SK-N-DZ (cell line): ENCODE results near the gene ARMC2.

Experiments
- DNase-seq: peaks from one replicate; pipeline ENCODE4 v3.0.0-alpha.2; 2015; ENCODE audit warnings: low spot score
- small RNA-seq, 2 experiments: library from RNA; depleted of rRNA; stranded (forward); fragments of <200 nt; gene quantifications; one replicate each; pipeline ENCODE3, GENCODE V24; 2014

The ARMC2 gene

GRCh38 chr6:109013656-109014305 lies 165.6 kb downstream of the ARMC2 start:
- DNase-seq: no peak

- DNase-seq: no peak
Measured at GRCh38 chr6:109014606-109015005, 166.4 kb downstream of the ARMC2 start.

- no peak for DNase-seq
Measured at GRCh38 chr6:109015176-109015575, 167.0 kb downstream of the ARMC2 start.

GRCh38 chr6:109019911-109020310 lies 171.7 kb downstream of the ARMC2 start:
- DNase-seq: no peak

- no peak for DNase-seq
Measured at GRCh38 chr6:109021870-109022269, 173.6 kb downstream of the ARMC2 start.

- DNase-seq: no peak
Measured at GRCh38 chr6:109023356-109023925, 175.2 kb downstream of the ARMC2 start.

Small RNA genes lying within 50 kb of the gene (small RNA-seq; reads per million reads assigned to genes)
- gene AL445189.2 (0.05 to 0.71 reads per million in 2 experiments), gene Z95118.1 (0 reads per million in 2 experiments)
